ENCODE data around the gene TOP1.
"Not testable (repeated sequence)": the region's sequence is repeated elsewhere in the genome, so short reads cannot be mapped to it uniquely, and the experiment has no call there.

TOP1 gene

DNA sequence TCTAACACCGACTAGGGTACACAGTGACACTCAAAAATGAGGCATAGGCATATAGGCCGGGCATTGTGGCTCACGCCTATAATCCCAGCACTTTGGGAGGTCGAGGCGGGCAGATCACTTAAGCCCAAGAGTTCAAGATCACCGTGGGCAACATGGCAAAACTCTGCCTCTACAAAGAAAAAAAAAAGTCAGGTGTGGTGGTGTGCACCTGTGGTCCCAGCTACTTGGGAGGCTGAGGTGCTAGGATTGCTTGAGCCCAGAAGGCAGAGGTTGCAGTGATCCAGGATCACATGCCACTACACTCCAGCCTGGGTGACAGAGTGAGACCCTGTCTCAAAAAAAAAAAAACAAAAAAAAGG, 24.7 kb upstream of the TOP1 start:
- DNase-seq (ENCODE audit: low read depth, low spot score) = not testable (repeated sequence)

GRCh38 chr20:41004531-41005360, 23.9 kb upstream of the TOP1 start:
- no peak for DNase-seq (ENCODE audit: low read depth, low spot score)

DNA sequence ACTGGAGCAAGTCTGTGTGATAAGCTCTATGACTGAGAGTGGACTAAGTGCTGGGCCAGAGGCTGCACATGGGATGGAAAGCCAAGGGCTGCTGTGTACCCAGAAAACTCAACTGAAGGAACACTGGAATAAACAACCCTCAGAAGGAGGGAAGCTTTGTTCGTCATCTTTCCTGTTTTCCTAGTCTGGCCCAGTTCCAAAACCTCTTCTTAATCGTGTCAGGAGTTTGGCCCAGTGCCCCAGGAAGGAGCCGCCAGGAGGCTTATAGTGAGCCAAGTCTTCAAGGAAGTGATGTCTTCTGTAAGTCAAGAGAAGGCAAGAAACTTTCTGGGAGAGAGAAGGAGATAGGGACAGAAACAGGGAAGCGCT, 23.3 kb upstream of the TOP1 start:
- no peak for DNase-seq (ENCODE audit: low read depth, low spot score)

DNA sequence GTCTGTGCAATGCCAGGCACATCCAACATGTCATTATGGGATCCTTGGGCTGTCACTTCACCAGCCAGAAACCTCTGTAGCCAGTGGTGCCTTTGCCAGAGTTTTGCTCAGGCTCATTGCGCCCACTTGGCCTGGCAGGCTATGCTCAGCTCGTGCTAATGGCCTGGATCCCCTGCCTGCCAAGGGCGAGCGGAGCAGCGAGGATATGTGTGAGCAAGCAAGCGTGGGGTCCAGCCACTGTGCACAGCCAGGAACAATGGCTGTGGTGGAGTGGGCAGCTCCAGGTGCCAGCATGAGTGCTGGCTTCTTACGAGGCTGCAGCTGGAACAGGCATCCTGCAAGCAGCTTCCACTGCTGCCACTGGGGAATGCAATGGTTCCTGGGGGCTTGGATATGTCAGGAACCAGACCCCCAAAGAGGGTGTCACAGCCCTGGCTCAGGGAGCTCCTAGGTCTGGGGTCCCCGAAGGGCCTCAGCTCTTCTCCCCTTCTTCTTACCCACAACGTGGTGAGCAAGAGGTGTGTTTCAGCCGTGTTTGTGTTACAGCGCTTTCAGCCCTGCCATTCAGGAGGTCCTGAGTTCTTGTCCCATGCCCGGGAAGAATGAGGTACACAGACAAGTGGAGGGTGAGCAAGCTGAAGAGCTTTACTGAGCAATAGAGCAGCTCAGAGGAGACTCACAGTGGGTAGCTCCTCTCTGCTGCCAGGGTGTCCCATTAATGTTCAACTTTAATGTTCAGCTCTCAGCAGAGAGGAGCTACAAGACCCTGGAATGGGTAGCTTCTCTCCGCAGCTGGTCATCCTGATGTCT, 22.3 kb upstream of the TOP1 start:
- no peak for DNase-seq (ENCODE audit: low read depth, low spot score)

DNA sequence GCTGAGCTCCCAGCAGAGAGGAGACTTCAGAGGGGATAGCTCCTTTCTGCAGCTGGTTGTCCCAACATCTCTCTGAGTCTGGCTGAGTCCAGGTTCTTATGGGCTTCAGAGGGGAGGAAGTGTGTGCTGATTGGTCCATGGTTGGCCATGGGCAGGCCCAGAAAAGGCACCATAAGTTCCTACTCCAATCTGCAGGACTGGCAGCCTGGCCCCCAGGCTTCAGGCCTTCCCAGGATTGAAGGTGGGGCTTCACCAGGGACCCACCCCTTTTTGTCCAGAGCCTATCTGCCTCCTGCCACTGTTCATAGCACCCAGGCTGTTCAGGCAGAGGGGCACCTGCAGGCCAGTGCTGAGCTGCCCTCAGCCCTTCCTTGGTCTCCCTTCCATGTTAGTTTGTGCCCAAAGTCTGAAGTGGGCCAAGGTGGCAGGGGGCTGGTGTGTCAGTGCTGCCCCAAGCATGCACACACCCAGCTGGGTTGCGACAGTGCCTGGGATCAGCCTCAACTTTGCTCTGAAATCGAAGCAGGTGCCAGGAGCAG, 21.6 kb upstream of the TOP1 start:
- no peak for DNase-seq (ENCODE audit: low read depth, low spot score)

DNA sequence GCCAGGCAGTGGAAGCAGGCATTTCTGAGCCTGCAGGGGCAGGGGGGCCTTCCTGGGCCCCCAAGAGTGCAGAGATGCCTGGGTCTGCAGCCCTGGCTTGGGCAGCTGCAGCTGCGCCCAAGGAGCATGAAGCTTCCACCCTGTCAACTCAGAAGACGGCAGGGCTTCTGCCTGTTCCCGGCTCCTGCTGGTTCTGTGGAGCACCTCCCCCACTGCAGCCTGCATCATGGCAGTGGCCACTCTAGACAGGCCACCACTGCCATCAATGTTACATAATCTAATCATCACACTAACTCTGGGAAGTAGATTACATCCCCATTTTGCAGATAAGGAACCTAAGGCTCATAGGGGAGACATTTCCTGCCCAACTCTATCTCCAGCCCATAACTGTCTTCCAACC, 21.1 kb upstream of the TOP1 start:
- no peak for DNase-seq (ENCODE audit: low read depth, low spot score)

DNA sequence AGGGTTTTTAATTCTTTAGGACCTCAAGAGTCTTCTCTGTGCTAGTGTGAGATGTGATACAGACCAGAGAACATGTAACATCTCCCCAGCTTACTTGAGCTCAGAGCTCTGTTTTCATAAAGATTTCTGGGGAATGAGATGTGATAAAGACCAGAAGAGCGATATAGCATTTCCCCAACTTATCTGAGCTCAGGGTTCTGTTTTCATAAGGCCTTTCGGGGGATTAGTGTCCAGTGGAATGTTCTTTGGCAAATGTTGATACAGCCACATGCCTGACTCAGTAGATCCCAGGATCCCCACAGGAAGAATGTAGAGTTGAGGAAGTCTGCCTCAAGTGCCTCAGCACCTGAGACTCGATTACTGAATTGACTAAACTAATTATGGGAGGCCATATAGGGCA, 18.7 kb upstream of the TOP1 start:
- no peak for DNase-seq (ENCODE audit: low read depth, low spot score)

DNA sequence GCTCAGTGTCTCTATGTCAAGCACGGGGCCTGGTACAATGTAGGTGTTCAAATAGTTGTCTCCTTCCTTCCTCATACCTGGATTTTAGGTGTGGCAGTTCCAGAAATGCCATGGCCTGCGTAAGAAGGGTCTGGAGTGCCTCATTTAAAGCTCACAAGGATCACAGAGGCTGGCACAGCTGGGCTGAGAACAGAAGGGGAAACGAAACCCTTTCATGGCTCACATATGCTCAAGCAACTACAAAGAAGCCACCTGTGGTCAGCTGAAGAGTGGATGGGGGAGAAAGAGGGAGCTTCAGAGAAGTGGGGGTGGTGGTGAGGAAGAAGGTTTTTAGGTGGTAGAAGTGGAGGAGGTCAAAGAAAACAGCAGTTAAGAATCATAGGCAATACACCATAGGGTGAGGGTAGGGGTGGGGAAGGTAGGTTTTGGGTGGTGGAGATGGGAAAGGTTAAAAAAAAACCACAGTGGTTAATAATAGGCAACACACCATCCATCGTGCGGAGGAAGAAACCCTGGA, 17.0 kb upstream of the TOP1 start:
- DNase-seq (ENCODE audit: low read depth, low spot score) = no peak

DNA sequence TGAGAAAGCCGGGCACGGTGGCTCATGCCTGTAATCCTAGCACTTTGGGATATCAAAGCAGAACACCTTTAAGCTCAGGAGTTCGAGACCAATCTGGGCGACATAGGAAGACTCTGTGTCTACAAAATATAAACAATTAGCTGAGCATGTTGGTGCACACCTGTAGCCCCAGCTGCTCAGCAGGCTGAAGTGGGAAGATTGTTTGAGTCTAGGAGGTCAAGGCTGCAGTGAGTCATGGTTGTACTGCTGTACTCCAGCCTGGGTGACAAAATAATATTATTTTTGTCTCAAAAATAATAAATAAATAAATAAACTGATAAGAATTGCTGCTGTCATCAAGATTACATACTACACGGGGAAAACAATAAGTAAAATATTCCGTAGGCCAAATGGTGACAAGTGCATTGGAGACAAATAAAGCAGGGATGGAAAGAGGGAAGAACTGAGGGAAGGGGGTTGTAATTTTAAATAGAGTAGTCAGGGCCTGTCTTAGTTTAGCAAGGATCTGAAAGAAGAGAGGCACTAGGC, 14.0 kb upstream of the TOP1 start:
- no peak for DNase-seq (ENCODE audit: low read depth, low spot score)

DNA sequence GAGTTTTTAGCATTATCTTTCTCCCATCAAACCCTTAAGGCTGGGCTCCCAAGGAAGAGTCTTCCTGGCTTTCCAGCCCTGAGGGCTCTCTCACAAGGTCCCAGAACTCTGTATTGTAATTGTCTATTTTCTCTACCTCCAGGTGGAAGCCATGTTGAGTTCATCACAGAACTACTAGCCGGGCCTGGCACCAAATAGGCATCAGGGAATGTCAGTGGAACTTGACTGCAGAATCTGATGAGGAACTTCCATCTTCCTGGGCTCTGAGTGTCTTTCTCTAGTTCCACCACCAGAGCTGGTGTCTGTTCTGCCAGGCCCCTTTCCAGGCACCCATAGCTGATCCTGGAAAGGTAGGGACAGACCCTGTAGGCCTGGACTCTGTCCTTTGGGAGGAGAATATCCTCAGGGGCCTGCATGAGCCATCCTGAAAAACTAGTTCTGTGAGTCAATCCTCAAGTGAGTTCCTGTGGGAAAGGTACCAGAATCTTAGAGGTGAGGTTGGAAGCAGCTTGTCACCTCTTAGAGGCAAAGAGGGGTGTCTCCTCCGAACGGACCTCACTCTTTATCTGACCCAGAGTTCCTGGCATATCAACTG, 11.1 kb upstream of the TOP1 start:
- DNase-seq (ENCODE audit: low read depth, low spot score) = no peak

DNA sequence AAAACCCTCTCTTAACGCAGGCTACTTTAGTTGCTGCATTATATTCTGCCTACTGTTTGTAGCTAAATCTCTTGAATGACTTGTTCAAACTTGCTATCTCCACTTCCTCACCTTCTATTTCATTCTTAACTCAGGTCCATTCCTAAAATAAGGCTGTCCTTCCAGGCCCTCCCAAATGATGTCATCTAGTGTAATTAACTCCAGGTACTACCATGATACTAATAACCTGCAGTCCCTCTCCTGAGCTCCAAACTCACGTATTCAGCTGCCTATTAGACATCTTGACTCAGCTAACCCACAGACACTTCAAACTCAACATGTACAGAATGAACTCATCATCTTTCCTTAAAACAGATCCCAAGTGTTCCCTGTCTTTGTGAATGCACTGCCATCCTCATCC, 10.5 kb upstream of the TOP1 start:
- no peak for DNase-seq (ENCODE audit: low read depth, low spot score)

DNA sequence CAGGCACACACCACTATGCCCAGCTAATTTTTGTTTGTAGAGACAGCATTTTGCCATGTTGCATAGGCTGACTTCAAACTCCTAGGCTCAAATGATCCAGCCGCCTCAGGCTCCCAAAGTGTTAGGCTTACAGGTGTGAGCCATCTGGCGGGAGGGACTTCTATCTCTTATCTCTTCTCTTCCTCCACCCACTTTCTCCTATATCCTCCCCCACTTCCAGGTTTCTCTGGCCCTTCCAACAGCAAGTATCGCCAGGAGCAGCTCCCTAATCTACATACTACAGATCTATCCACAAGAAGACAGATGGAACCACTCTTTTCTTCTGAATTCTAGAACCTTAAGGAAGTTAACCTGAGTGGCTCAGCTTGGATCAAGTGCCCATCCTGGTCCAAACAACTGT, 5.1 kb upstream of the TOP1 start:
- DNase-seq (ENCODE audit: low read depth, low spot score) = no peak

GRCh38 chr20:41027366-41027765, 1.3 kb upstream of the TOP1 start:
- DNase-seq (ENCODE audit: low read depth, low spot score) = no peak

DNA sequence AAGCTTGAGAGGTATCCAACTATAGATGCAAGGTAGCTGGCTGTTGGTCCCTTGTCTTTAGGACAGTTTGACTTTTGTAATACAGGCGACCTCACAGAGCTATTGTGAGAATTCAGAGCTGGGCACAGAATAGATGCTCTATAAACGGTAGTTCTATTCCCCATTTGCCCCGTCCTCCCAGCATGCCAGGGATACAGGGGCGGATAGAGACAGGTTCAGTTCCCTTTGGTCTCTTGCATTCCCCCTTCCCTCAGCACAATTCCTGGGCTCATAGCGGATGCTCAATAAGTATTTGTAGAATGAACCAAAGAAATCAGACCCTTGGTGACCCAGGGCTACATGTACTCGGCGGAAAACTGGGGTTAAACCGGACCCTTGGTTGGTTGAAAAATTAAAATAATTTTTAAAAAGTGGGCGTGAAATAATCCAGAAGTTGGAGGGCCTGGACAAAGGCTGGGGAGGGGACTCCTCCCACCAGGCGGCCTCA, 707 bp upstream of the TOP1 start:
- DNase-seq (ENCODE audit: low read depth, low spot score) = no peak

- no peak for DNase-seq (ENCODE audit: low read depth, low spot score)
Measured at GRCh38 chr20:41029150-41029901, 704 bp downstream of the TOP1 start.

DNA sequence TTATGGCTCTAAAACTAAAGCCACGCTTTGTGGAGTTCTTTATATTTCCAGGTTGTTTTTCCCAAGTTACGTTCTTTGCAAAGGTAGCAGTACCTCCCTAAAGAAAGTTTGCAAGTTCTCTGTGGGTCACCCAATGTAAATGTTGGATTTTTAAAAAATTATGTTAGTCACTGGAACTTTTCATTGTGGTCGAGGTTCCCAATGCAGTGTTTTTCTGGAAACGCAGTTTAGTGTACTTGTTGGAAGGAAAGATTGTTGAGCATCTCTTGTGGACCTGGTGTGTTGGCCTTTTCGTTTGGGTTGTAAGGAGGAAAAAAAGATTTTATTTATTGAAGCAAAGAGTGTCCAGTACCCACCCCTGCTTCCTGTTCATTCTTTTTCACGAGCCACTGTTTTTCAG, 1.4 kb downstream of the TOP1 start:
- DNase-seq (ENCODE audit: low read depth, low spot score) = no peak

DNA sequence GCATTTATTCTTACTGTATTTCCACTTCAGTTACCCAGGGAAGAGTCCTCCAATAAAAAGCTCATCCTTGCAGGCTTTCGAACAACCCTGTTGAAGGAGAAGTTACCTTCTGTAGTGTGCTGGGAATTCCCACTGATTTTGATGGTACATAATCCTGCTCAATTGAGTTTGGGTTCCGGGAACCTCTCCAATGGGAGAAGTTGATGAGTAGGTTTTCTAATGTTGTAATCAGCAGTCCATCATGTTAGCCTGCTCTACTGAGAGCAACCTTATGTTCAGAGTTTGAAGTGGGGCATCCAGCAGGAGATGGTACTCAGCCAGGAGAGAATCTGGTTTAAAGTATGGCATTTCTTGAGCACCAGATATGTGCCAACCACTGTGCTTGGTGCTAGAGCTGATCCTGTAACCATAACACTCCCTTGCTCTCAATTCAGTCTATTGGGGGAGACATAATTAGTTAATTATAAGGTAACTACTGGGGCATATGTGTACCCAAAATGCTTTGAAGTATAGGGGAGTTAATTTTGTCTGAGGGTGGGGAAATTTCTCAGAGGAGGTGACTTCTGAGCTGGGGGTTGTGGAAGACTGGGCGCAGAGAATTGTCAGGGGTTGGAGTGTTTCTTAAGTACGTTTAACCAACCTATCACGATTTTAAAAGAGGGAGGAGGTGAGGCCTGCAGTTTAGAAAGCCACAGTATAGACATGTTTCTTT, 2.1 kb downstream of the TOP1 start:
- DNase-seq (ENCODE audit: low read depth, low spot score) = no peak

DNA sequence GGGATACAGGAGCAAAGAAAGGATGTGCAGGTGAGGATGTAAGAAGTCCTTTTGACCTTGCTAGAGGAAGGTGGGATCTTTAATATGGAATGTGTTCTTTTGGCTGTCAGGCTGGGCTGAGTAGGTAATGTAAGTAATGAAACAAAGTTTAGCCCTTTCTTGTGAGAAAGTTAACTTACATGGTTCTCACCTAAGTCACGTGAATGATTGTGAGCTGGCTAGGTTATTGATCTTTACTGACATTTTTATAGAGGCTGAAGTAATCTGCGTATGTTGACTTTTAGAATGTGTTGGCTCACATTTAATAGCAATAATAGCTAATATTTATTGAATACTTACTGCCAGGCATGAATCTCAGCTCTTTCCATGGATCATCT, 2.6 kb downstream of the TOP1 start:
- DNase-seq (ENCODE audit: low read depth, low spot score) = no peak

- DNase-seq (ENCODE audit: low read depth, low spot score) = no peak
Measured at GRCh38 chr20:41032271-41032670, 3.6 kb downstream of the TOP1 start.

- DNase-seq (ENCODE audit: low read depth, low spot score) = no peak
Measured at GRCh38 chr20:41034239-41034638, 5.6 kb downstream of the TOP1 start.

GRCh38 chr20:41035207-41035606, 6.6 kb downstream of the TOP1 start:
- DNase-seq (ENCODE audit: low read depth, low spot score) = no peak

Data from activated naive CD8-positive, alpha-beta T cell treated with anti-CD3 and anti-CD28 coated beads, Interleukin-2, amount 50 U/mL, for 16 hours (primary cell).